MG63 (cell line): ENCODE measurements around the gene PRKCZ. TPM values are rescaled to one million over a fixed set of nuclear protein-coding genes. Genes with fewer than 3 reads are reported as not detected.
A peak's percentile ranks its signal among the peaks of the same experiment; 100 is the strongest.

Experiments used
- DNase-seq: peaks from one replicate; pipeline ENCODE4 v3.0.0-alpha.2; 2020
- H3K27me3 ChIP-seq: fragments of 250-450 bp; sonication (Bioruptor Pico); 2 replicates; pipeline ENCODE4 v1.5.1; 2020; ENCODE audit warnings: mild to moderate bottlenecking, moderate library complexity
- H3K36me3 ChIP-seq: fragments of 250-450 bp; sonication (Bioruptor Pico); 2 replicates; pipeline ENCODE4 v1.5.1; 2020; ENCODE audit warnings: mild to moderate bottlenecking, moderate library complexity
- H3K4me3 ChIP-seq: fragments of 250-450 bp; sonication (Bioruptor Pico); 2 replicates; pipeline ENCODE4 v1.5.1; 2020; ENCODE audit warnings: mild to moderate bottlenecking, moderate library complexity
- H3K9me3 ChIP-seq: fragments of 250-450 bp; sonication (Bioruptor Pico); 2 replicates; pipeline ENCODE4 v1.5.1; 2020; ENCODE audit warnings: mild to moderate bottlenecking, moderate library complexity
- total RNA-seq: library from RNA; depleted of rRNA; stranded (reverse); fragments of >200 nt; shearing (Covaris generic); gene quantifications from 2 replicates; pipeline ENCODE4 v1.2.3, GENCODE V29; 2014; ENCODE audit warnings: low replicate concordance

PRKCZ gene
- total RNA-seq, 1 experiment from 2014 or later: 5.3 TPM

GRCh38 chr1:2070800-2071530, 20.8 kb downstream of the PRKCZ start:
- no peak for DNase-seq
- Histone ChIP-seq H3K4me3 (no peak overlapping the region), H3K9me3 (peaks cover 1% of the 10 kb centered on the region), H3K36me3 (no peaks in the 10 kb centered on the region), H3K27me3 (peaks cover 6% of the 10 kb centered on the region; the same call in 1 of the 2 replicates)

GRCh38 chr1:2072109-2072806, 22.0 kb downstream of the PRKCZ start:
- H3K9me3 ChIP-seq: no peaks in the 10 kb centered on the region
- H3K27me3 ChIP-seq: peaks cover 3% of the 10 kb centered on the region; the same call in 1 of the 2 replicates
- DNase-seq: no peak
- H3K36me3 ChIP-seq: no peaks in the 10 kb centered on the region
- H3K4me3 ChIP-seq: no peak overlapping the region

DNA sequence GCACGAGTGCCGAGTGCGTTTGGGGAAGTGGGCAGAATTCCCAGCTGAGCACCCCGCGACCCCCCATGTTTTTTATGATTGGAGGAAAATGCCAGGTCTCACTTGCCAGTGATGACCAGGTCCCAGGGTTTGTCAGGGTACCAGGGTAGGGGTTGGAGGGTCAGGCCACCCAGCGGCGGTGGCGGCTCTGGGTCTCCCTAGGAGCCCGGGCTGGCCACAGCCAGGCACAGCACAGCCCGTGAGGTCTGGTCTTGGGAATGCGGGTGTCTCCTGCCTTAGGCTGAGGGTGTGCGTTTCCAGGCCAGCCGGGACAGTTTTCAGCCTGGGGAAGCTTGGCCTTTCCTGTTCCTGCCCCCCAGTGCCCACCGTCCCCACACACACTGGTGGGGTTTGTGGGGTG, 22.7 kb downstream of the PRKCZ start:
- Histone ChIP-seq H3K9me3 (peaks cover under 1% of the 10 kb centered on the region), H3K36me3 (no peaks in the 10 kb centered on the region), H3K4me3 (no peak overlapping the region), H3K27me3 (peaks cover 3% of the 10 kb centered on the region; the same call in 1 of the 2 replicates)
- DNase-seq: no peak

- Histone ChIP-seq H3K27me3 (peaks cover 3% of the 10 kb centered on the region; the same call in 1 of the 2 replicates), H3K9me3 (peaks cover 8% of the 10 kb centered on the region), H3K4me3 (peak overlapping the region; percentile 33), H3K36me3 (no peaks in the 10 kb centered on the region)
- peak; percentile 21 for DNase-seq
These were observed 23.4 kb downstream of the PRKCZ start for GRCh38 chr1:2073382-2074230.

DNA sequence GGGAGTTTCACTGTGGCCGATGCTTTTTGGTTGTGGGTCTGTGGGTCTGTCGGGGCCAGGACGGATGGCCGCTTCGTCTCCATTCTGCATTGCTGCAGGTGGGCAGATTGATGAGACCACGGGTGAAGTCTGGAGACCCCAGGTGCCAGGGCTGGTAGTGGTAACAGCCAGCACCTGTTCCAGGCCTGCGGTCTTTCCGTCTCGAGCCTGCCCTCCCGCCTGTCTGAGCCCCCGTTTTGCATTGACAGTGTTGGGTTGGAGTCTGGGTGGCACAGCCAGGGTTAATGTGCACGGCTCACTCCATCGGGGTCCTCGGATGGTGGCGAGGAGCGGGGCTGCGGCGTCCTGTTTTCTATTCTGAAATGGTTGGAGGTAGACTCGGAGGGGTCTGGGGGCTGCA, 24.2 kb downstream of the PRKCZ start:
- Histone ChIP-seq H3K4me3 (no peak overlapping the region), H3K9me3 (peaks cover 8% of the 10 kb centered on the region), H3K36me3 (no peaks in the 10 kb centered on the region), H3K27me3 (peaks cover 3% of the 10 kb centered on the region; the same call in 1 of the 2 replicates)
- DNase-seq: no peak

GRCh38 chr1:2074944-2075740, 24.9 kb downstream of the PRKCZ start:
- Histone ChIP-seq H3K4me3 (no peak overlapping the region), H3K36me3 (no peaks in the 10 kb centered on the region), H3K9me3 (peaks cover 8% of the 10 kb centered on the region), H3K27me3 (peaks cover 3% of the 10 kb centered on the region; the same call in 1 of the 2 replicates)
- DNase-seq: no peak

DNA sequence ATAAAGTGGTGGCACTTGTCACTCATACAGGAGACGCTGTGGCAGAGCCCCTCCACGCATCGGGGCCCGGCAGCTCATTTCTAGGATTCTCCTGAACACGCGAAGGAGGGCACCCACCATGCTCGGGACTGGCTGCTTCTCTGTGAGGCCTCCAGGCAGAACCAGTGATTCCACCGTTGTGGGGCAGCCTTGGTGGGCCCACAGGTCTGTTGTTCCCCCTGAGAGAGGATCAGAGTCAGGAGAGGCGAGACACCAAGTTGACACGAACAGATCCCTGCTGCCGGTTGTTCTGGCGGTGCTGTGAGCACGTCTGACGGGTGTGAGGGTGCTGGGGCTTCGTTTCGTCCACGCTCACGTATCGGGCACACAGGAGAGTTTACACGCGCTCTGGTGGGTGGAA, 26.6 kb downstream of the PRKCZ start:
- Histone ChIP-seq H3K4me3 (no peak overlapping the region), H3K27me3 (peaks cover 4% of the 10 kb centered on the region; the same call in 1 of the 2 replicates), H3K36me3 (no peaks in the 10 kb centered on the region), H3K9me3 (peaks cover 8% of the 10 kb centered on the region)
- DNase-seq: no peak

DNA sequence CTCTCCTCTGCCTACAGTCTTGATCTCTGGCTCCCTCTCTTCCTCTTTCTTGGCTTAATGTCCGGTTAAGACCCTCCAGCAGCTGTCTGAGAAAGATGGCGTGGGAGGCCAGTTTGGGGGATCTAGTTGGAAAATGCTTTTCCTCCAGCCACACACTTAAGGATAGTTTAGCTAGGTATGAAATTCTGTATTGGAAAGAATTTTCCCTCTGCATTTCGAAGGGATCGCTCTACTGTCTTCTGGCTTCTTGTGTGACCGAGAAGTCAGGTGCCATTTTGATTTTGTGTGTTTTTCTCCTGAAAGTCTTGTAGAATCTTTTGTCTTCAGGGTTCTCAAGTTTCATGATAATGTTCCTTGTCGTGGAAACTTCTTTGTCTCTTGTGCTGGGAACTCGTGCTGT, 28.0 kb downstream of the PRKCZ start:
- Histone ChIP-seq H3K9me3 (peaks cover 8% of the 10 kb centered on the region), H3K4me3 (no peak overlapping the region), H3K36me3 (no peaks in the 10 kb centered on the region), H3K27me3 (peaks cover 17% of the 10 kb centered on the region)
- no peak for DNase-seq

DNA sequence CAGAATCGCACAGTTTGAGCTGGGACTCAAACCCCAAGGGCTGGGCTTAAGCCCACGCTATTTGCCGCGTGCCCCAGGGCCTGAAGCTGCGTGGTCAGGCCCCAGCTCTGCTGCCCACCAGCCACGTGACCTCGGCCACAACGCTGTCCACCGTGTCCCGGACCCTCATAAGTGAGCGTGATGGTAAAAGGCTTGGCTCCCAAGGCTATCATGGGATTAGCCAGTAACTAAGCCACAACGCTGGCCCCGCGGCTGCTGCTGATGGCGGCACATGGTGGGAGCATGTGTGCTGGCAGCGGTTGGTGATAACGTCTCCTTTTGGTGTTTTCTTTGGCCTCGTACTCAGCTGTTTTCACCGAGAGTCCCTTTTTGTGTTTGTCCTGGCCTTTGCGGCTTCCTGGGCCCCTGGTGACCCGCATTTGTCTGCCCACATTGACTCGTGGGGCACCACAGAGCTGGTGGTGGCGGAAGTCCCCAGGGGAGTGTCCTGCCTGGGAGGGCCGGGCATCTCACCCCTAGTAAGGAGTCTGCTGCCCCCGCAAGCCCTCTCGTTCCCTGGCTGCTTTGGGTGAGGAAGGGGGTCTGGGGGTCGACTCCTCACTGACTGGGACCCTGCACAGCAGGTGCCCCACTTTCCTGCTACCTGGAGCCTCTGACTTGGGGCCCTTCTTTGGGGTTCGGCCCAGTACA, 29.3 kb downstream of the PRKCZ start:
- no peak overlapping the region for H3K4me3 ChIP-seq
- no peak for DNase-seq
- peaks cover 8% of the 10 kb centered on the region for H3K9me3 ChIP-seq
- H3K36me3 ChIP-seq: no peaks in the 10 kb centered on the region
- H3K27me3 ChIP-seq: peaks cover 20% of the 10 kb centered on the region

DNA sequence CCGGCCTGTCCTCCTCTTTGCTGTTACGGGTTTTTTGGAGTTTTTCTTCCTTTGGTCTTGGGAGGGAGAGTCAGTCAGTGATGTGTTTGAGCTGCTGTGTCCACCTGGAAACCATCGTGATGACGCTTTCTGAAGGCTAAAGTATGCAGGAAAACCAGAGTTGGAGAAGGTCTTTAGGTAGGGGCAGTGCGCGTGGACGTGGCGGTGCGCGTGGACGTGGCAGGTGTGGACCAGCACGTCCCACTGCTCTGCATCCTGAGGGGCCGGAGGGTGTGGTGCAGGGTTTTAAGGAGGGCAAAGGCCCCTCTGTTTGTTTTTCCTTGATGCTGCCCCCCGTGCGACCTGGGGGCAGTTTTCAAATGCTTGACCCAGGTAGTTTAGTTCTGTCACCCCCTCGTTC, 29.9 kb downstream of the PRKCZ start:
- H3K9me3 ChIP-seq: peaks cover 8% of the 10 kb centered on the region
- DNase-seq: no peak
- no peak overlapping the region for H3K4me3 ChIP-seq
- peaks cover 20% of the 10 kb centered on the region for H3K27me3 ChIP-seq
- H3K36me3 ChIP-seq: no peaks in the 10 kb centered on the region

DNA sequence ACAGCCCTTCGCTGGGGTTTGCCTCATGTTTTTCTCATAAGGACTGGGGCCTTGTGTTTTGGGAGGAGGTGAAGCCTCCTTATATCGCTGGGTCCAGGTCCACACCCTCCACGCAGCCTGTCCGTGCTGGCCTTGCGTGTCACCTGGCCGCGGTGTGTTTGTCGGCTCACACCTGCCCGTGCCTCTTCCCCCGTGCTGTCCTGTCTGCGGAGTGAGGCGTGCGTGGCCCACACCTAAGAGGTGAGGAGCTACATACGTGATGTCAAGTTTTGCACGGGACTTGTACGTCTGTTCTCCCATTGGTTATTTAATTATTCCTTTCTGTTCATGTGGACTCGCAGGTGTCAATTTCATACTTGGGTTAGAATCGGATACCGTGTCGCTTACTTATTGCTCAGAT, 30.7 kb downstream of the PRKCZ start:
- peaks cover 20% of the 10 kb centered on the region for H3K27me3 ChIP-seq
- DNase-seq: no peak
- peaks cover 8% of the 10 kb centered on the region for H3K9me3 ChIP-seq
- H3K36me3 ChIP-seq: no peaks in the 10 kb centered on the region
- H3K4me3 ChIP-seq: no peak overlapping the region

DNA sequence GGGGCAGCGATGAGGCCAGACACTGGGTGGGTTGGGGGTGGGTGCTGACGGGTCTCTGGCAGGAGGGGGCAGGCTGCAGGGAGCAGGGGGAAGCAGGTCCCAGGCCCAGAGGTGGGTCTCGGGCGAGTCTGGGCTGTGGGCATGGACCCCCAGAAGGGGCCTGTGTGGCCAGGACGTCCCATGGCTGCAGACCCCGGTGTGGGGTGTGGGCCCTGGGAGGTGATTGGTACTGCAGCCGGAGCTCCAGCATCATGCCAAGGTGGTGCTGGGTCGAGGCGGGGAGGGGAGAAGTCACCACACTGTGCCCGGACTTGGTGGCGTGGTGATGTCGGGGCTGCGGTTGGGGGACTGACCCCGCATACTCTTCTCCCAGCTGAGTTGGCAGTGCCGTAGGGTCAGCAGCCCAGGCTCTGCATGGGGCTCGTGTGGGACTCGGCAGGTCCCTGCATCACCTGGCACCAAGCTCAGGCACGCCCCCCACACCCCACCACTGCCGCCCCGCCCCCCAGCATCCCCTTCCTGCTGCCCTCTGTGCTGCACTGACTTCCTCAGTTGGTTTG, 31.2 kb downstream of the PRKCZ start:
- Histone ChIP-seq H3K4me3 (no peak overlapping the region), H3K9me3 (peaks cover 8% of the 10 kb centered on the region)

DNA sequence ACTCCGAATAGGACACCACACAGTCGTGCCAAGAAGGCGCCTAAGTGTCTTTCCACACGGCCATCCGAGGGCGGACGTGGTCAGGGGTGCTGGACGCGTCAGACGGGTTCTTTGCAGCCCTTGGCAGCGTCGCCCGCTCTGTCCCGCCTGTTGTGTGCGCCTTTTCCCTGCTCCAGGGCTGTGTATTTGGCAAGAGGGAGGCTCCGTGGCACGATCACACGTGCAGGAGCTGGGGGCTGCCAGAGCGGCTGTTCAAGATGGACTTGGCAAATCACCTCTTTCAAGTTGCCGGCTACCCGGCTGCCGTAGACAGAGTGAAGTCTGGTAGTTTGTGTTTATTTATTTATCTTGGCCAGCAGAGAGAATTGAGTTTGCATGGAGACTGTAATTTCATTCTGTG, 31.9 kb downstream of the PRKCZ start:
- Histone ChIP-seq H3K36me3 (no peaks in the 10 kb centered on the region), H3K27me3 (peaks cover 20% of the 10 kb centered on the region), H3K9me3 (peaks cover 8% of the 10 kb centered on the region), H3K4me3 (no peak overlapping the region)
- DNase-seq: peak; percentile 68

More for the DNA sequence above, 31.2 kb downstream of the PRKCZ start:
- DNase-seq: no peak
- Histone ChIP-seq H3K27me3 (peaks cover 20% of the 10 kb centered on the region), H3K36me3 (no peaks in the 10 kb centered on the region)

DNA sequence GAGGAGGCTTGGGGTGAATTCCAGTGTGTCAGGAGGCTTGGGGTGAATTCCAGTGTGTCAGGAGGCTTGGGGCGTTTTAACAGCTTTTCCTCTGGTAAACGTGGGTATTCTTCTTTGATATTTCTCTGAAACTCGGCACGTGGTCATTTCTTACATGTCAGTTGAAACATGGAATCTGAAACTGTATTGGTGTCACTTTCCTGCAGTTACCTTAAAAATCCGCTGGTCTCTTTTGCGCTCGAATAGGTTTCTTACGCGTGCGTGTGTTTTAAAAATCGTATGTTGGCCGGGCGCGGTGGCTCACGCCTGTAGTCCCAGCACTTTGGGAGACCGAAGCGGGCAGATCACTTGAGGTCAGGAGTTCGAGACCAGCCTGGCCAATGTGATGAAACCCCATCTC, 33.5 kb downstream of the PRKCZ start:
- no peaks in the 10 kb centered on the region for H3K36me3 ChIP-seq
- H3K9me3 ChIP-seq: no peaks in the 10 kb centered on the region
- no peak for DNase-seq
- no peak overlapping the region for H3K4me3 ChIP-seq
- H3K27me3 ChIP-seq: peaks cover 20% of the 10 kb centered on the region

DNA sequence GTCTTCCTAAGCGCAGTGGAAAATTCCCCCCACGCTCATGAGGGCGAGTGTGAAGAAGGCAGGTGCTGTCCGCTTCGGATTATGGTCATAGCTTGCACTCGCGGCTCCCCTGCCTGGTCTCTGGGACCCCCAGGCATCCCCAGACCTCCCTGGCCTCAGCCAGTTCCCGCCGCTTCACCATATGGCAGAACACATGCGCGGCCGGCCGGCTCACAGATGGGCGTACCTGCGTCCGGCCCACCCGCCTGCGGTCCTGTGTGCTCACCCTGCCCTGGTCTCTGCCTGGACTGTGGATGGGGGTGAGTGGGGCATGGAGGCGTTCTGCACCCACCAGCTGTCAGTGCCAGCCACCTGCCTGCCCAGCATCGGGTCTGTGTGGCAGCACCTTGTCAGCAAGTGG, 34.1 kb downstream of the PRKCZ start:
- Histone ChIP-seq H3K36me3 (no peaks in the 10 kb centered on the region), H3K4me3 (no peak overlapping the region), H3K9me3 (no peaks in the 10 kb centered on the region), H3K27me3 (peaks cover 20% of the 10 kb centered on the region)
- no peak for DNase-seq
